Iris pigment epithelial cell (primary cell): Measurements from ENCODE around the gene COQ8A.
"Not testable (repeated sequence)": the region's sequence is repeated elsewhere in the genome, so short reads cannot be mapped to it uniquely, and the experiment has no call there.

Experiments used
- DNase-seq: peaks from one replicate; pipeline ENCODE4 v3.0.0-alpha.2; 2011; ENCODE audit warnings: low read depth

The COQ8A gene

GRCh38 chr1:226929260-226930111 lies 10.6 kb upstream of the COQ8A start:
- DNase-seq, result not testable (repeated sequence)

DNA sequence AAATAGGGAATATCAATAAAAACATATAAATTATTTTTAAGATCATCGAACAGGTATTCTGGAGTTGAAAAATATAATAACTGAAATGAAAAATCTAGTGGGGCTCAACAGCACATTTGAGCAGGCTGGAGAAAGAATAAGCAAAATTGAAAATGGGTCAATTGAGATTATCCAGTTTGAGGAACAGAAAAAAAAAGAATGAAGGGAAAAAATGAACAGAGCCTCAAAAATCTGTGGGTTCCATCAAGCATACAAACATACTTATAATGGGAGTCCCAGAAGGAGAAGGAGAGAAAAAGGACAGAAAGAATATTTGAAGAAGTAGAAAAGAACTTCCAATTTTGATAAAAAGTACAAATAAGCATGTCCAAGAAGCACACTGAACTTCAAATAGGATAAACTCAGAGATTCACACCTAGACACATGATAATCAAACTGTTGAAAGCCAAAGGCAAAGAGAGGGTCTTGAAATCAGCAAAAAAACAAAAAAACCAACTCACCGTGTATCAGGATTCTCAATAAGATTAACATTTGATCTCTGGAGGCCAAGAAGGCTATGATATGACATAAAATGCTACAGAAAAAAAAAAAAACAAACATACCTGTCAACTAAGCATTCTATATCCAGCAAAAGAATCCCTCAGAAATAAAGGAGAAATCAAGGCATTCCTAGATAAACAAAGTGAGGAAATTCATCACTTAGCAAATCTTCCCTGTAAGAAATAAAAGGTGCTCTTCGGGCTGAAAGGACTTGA lies 5.4 kb upstream of the COQ8A start:
- no peak for DNase-seq

- DNase-seq, result no peak
Measured at GRCh38 chr1:226937940-226938725, 2.0 kb upstream of the COQ8A start.

DNA sequence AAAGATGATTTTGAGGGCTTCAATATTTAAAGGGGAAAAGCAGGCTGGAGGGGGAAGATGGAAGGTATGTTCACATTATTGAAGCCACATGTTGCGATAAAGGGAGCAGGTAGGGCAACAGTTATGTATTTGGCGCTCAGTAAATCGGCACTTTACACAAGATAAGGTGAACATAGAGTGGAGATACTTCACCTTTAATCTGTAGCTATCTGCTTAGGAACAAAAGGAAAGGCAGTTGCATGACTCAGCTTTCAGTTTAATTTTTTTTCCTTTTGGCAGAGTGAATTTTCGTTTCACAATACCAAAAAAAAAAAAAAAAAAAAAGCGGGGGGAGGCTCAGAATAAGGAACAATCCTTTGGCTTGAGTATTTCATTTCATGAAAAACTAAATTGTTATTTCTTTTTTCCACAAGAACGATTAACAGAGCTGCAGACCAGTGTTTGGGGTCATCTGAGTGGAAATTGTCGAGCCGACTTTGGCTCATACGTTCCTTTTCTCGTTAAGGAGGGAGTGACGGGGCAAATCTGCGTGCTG lies 1.1 kb upstream of the COQ8A start:
- peak; percentile 56 for DNase-seq

- peak; percentile 44 for DNase-seq
Measured at GRCh38 chr1:226939438-226940028, 561 bp upstream of the COQ8A start.

DNA sequence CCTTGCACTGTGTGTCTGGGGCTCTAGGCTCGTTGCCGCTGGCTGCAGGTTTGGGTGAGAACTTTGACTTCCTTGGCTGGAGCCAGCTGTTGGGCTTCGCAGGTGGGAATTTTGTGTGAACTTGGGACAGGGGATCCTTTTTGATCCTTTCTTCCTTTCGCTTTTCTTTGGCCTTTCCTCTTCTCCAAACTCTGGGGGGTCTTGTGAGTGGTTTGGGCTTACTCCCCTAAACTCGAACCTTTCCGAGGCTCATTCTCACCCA lies 643 bp downstream of the COQ8A start:
- no peak for DNase-seq

DNA sequence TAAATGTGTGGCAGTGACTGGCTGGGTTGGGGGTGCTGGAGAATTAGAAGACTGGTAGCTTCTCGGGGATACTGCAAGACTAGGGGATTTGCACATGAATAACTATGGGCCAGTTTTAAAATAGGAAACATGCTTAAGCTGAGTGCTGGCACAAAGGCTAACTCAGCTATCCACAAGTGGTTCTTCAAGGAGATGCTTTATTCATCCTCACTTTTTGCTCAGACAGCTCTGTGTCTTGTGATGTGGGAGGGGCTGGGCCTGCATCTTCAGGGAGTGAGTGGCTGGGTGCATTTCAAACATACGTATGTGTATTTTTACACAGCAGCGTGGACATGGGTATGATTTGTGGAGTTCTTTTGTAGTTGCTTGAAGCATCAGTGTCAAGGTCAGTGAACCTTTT lies 2.3 kb downstream of the COQ8A start:
- no peak for DNase-seq

DNA sequence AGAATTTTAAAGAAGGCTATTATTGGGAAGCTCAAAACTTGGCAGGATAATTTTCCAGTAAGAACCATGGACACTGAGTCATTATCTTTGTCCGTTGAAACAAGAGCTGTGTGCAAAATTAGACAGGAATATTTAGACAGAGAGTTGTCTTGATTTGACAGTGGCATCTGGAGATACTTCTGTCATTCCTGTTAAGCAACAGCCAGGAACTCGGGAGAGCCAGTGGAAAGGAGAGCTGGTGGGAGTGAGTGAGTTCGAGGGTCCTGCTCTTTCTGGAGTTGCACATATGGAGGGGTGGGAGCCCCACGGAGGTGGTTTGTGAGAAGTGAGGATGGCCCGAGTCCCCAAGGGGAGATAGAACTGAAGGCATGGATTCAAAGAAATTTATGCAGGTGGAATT lies 3.1 kb downstream of the COQ8A start:
- no peak for DNase-seq

DNA sequence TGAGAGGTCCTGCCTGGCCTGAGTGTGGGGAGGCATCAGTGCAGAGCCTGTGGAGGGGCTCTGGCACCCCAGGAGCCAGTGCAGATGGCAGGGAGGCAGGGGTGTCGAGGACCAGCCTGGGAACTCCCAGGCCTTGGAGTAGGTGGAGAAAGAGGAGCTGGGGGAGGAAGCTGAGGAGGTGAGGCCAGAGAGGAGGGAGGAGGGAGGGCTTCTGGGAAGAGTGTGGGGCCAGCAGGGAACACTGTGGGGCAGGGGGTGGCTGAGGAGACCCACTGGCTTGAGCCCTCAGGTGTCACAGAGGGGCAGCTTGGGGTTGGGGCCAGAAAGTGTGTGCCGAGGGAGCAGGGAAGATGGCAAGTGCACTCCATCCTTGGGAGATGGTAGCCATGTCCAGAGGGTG lies 3.8 kb downstream of the COQ8A start:
- no peak for DNase-seq

DNA sequence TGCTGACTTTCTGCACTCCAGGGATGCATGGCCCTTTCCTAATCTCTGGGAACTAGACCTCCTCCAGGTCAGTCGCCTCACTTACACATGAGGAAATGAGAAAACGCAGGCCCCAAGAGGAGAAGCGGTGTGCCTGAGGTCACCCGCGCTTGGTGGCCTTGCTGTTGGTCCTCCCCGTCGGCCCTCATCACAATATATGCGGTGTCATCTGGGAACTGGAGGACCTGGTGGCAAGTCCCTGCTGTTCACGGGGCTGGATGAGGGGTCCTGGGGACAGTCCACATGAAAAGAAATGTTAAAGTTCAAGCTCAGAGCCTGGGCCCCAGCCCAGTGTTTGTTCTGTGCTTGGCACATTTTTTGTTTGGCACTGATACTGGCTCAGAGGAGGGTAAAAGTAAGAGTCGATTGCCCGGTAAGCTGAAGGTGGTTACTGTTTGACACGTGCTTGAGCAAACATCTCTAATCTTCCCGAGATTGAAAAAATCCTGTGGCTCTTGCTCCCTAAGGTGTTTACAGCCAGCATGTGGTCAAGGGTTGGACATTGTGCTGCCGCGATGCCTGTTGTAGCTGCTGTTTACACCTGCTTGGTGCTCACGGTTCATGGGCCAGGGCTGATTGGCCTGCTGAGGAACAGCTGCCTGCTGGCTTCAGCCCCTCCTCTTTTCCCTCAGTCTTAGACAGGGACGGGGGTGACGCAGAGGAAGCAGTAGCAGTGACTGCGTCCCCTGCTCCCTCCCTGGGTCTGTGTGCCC lies 5.2 kb downstream of the COQ8A start:
- no peak for DNase-seq

DNA sequence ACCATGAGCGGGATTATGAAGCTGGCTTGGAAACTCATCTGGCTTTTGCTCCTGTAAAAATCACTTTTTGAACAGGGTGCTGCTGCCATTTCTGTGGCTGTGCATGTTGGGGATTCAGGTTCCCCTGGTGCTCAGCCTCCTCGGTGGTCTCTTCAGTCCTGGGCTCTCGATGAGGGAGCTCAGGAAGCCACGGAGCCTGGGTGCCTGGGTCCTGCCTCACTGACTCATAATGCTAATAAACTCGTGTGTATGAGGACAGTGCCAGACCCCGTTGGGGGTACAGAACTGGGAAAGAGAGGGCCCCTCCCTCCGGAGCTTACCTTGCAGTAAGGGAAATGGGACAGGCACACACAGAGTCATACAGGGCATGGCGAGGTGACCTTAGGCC lies 5.8 kb downstream of the COQ8A start:
- no peak for DNase-seq

GRCh38 chr1:226946285-226946684 lies 6.2 kb downstream of the COQ8A start:
- DNase-seq, result no peak

- no peak for DNase-seq
Measured at GRCh38 chr1:226946841-226947240, 6.7 kb downstream of the COQ8A start.

- DNase-seq, result no peak
Measured at GRCh38 chr1:226948051-226948450, 8.0 kb downstream of the COQ8A start.

DNA sequence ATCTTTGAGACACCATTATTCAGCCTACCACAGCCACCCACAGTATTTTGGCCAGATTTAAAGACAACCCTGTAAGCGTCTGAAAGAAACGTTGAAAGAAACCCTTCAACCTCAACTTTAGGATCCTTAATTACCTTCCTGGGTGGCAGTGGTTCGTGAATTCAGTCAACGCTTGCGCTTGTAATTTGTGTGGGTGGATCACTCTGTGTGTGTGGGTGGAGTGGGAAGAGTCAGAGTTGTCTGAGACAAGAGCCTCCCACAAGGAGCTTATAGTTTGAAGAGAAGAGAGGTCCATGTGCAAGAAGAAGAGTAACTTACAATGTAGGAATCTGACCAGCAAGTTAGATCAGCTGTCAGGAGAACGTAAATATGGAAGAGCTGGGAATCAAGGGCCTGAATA lies 8.4 kb downstream of the COQ8A start:
- no peak for DNase-seq

DNA sequence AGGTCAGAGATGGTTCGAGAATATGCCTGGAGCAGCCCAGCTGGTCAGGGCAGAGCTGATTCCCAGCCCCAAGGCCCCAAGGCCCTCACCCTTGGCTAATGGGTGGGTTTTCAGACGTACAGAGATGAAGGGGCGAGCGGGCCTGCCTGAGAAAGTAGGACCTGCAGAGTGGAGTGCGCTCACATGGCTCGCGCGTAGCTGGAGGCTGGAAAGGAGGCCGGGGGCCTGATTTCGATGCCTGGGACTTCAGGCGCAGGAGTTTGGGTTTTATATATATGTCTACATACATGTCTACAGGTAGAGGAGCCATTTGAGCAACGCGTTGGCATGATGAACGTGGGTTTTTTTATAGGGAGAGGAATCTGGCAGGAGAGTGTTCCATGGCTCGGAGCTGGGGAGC lies 8.9 kb downstream of the COQ8A start:
- DNase-seq, result no peak

- DNase-seq, result no peak
Measured at GRCh38 chr1:226949401-226949800, 9.3 kb downstream of the COQ8A start.

GRCh38 chr1:226950316-226950715 lies 10.2 kb downstream of the COQ8A start:
- no peak for DNase-seq

DNA sequence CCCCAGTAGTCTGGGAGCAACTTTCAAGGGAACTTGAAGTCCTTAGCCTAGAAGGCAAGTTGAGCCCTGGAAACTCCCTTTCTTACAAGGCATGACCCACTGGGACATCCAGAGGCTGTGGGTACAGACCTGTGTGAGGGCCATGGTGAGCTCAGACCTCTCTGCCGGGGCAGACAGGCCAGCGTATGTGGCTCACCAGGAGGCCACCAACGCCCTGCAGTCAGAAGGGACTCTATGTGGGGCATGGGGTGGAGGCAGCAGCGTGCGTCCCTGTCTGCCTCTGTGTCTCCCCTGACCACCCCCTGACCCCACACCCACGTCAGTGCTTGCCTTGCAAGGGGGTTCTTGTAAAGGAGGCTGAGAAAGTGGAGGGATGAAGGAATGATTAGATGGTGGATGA lies 10.8 kb downstream of the COQ8A start:
- DNase-seq, result no peak

DNA sequence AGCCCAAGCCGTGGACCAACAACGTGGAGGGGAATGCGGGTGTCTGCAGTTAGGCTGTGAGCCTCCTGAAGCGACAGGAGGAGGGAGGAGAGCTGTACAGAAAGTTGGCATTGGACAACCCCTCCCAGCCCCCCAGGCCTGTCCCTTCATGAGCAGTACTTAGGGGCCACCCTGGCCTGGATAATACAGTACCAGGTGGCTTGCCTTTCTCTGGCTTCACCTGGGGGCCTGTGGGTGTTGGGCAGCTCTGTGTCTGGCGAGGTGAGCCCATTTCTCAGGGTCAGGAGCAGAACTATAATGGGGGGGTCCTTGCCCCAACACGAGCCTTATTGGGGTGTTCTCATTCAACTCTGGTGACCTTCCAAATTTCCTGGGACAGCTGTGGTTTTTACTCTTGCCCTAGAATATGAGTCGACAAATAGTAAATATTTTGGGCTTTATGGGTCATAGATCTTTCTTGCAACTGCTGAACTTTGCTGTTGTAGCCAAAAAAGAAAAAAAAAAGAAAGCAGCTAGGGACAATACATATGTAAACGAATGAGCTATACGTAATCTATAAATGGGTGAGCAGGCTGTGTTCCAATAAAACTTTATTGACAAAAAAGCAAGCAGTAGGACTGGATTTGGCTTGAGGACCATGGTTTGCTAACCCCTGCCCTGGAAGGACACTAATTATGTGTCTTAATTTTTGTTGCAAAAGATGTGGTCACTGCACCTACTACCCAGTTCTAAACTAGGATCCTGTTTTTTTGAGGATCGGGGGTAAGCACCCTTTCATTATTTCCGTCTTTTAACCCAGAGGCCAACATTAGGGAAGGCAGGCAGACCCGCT lies 11.4 kb downstream of the COQ8A start:
- no peak for DNase-seq

DNA sequence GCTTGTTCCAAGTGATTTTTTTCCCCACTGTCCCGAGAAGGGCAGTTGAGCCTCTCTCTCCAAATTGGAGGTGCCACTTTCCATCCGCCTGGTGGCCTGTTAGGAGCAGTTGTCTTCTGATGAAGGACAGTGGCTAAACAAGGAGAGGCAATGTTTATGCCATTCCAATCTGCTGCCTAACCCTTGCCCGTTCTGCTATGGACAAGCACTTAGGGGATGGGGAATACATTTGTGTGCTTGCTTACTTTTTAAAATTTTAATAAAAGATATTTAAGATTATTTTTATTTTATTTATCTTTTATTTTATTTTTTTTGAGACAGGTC lies 12.0 kb downstream of the COQ8A start:
- no peak for DNase-seq
